Suprapubic skin (tissue), 3 donors: ENCODE results near the gene TCF3.

Source experiments
- POLR2AphosphoS5 ChIP-seq, 3 donors: sonication (generic); formaldehyde crosslinking; IDR thresholded peaks; one replicate each; pipeline ENCODE4 v1.6.1; 2017; ENCODE audit warnings: antibody characterized with exemption in 3 of 3
- TF ChIP-seq, protein P1 (sequence below), 2 donors: fragments of 200-600 bp in 1 of 2; fragments of 450-650 bp in 1 of 2; sonication (generic) in 1 of 2; IDR thresholded peaks; one replicate each; pipeline ENCODE4 v1.5.1; 2016 to 2019; ENCODE audit warnings: antibody characterized with exemption in 2 of 2, mild to moderate bottlenecking in 1 of 2, moderate library complexity in 1 of 2

DNA sequence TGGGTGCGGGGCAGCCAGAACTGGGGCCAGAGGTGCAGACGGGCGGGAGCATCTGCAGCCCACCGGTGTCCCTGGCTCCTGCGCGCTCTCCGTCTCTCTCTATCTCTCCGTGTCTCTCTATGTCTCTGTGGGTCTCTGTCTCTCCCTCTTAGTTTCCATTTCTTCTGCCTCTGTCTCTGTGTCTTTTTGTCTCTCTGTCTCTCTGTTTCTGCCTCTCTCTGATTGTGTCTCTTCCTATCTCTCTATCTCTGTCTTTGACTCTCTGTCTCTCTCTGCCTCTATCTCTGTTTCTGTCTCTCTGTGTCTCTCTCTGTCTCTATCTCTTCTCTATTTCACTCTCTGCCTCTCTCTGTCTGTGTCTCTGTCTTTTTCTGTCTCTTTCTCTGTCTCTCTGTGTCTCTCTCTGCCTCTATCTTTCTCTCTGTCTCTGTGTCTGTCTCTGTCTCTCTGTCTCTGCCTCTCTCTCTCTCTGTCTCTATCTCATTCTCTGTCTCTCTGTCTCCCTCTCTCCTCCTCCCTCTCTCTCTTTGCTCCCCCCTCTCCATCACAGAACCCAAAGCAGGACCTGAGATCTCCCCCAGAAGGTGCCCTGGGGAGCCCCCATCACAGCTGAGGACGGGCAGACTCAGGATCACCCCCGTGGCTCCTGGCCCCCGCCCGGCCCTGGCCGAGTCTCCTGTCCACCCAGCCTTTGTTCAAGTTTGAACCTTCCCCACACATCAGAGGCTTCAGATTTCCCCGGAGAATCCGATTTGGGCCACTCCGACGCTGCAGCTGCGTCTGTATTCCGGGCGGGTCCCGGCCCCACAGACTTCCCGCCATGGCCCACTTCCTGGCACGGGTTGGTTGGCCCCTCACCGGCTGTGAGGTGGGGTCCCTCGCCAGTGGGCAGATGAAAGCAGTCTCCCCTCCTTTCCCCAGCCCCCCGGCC lies 48.6 kb upstream of the TCF3 start:
- TF ChIP-seq POLR2AphosphoS5 (IDR thresholded peaks at IDR 0.05) = no peak
- TF ChIP-seq, protein P1, sequence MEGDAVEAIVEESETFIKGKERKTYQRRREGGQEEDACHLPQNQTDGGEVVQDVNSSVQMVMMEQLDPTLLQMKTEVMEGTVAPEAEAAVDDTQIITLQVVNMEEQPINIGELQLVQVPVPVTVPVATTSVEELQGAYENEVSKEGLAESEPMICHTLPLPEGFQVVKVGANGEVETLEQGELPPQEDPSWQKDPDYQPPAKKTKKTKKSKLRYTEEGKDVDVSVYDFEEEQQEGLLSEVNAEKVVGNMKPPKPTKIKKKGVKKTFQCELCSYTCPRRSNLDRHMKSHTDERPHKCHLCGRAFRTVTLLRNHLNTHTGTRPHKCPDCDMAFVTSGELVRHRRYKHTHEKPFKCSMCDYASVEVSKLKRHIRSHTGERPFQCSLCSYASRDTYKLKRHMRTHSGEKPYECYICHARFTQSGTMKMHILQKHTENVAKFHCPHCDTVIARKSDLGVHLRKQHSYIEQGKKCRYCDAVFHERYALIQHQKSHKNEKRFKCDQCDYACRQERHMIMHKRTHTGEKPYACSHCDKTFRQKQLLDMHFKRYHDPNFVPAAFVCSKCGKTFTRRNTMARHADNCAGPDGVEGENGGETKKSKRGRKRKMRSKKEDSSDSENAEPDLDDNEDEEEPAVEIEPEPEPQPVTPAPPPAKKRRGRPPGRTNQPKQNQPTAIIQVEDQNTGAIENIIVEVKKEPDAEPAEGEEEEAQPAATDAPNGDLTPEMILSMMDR (IDR thresholded peaks at IDR 0.05) = no peak
